ENCODE measurements around the gene MYO1E.

The MYO1E gene

GRCh38 chr15:59352189-59352588 is 20.5 kb downstream of the MYO1E start:
- no peak for TF ChIP-seq CTCF (IDR thresholded peaks at IDR 0.05; ENCODE audit: borderline replicate concordance, insufficient read depth, low read depth, low read length)
- H3K4me3 ChIP-seq (ENCODE audit: low read depth, low read length) = no peak overlapping the region

DNA sequence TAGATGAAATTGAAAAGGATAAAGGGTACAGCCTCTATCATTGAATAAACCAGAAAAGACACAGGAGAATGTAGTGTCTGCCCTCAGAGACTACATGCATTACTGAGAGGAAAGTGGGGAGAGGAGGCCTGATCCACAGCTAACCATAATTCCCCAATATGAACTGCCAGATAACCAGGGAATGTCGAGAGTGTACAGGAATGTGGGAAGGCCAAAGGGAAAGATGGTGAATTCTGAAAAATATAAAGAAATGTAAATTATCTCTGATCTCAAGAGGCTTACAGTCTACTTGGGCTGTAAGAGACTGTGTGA is 22.3 kb downstream of the MYO1E start:
- H3K4me3 ChIP-seq (ENCODE audit: low read depth, low read length) = no peak overlapping the region
- no peak for TF ChIP-seq CTCF (IDR thresholded peaks at IDR 0.05; ENCODE audit: borderline replicate concordance, insufficient read depth, low read depth, low read length)

DNA sequence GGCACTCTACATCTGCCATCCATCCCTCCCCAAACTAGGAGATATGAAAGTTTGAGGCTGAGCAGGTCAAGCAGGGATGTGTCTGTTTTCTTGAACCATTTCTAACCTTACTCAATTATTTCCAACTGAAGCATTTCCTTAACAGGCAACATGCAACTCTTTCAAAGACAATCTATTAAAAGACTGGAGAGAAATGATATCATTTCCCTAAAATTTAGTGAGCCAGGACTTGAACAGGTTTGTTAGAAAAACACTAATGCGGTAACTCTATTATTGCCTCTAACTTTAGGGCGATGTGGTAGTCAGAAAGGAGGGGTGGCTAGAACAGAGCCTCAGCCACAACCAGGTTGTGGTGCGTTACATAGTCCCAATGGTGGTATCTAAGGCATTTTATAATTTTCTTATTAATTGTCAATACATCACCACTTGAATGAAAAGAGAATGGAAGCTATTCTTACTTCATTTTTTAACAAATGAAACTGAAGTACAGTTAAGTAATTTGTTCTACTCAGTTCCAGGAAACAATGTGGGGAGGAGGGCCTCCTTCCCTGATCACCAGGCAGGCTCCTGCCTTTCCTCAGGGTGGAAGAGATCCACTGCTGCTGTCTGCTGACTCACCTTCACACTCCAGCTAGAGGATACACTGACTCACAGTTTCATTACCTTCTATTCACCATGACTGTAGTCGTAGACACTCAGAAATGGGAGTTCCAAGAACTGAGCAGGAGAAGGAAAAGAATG is 22.8 kb downstream of the MYO1E start:
- no peak overlapping the region for H3K4me3 ChIP-seq (ENCODE audit: low read depth, low read length)
- no peak for TF ChIP-seq CTCF (IDR thresholded peaks at IDR 0.05; ENCODE audit: borderline replicate concordance, insufficient read depth, low read depth, low read length)

GRCh38 chr15:59347915-59348314 is 24.8 kb downstream of the MYO1E start:
- TF ChIP-seq CTCF (IDR thresholded peaks at IDR 0.05; ENCODE audit: borderline replicate concordance, insufficient read depth, low read depth, low read length) = no peak
- H3K4me3 ChIP-seq (ENCODE audit: low read depth, low read length) = no peak overlapping the region

- no peak overlapping the region for H3K4me3 ChIP-seq (ENCODE audit: low read depth, low read length)
- no peak for TF ChIP-seq CTCF (IDR thresholded peaks at IDR 0.05; ENCODE audit: borderline replicate concordance, insufficient read depth, low read depth, low read length)
Measured at GRCh38 chr15:59346951-59347350, 25.7 kb downstream of the MYO1E start.

GRCh38 chr15:59345326-59345725 is 27.3 kb downstream of the MYO1E start:
- TF ChIP-seq CTCF (IDR thresholded peaks at IDR 0.05; ENCODE audit: borderline replicate concordance, insufficient read depth, low read depth, low read length) = no peak
- no peak overlapping the region for H3K4me3 ChIP-seq (ENCODE audit: low read depth, low read length)

GRCh38 chr15:59344311-59344710 is 28.4 kb downstream of the MYO1E start:
- TF ChIP-seq CTCF (IDR thresholded peaks at IDR 0.05; ENCODE audit: borderline replicate concordance, insufficient read depth, low read depth, low read length) = no peak

More at GRCh38 chr15:59344311-59344710, 28.4 kb downstream of the MYO1E start:
- H3K4me3 ChIP-seq (ENCODE audit: low read depth, low read length) = no peak overlapping the region

All from GM12875 (cell line).